WI38 (cell line): ENCODE measurements around the gene IFT52.

Source experiments
- H3K4me3 ChIP-seq: 2 replicates; pipeline ENCODE4 v1.5.1; 2011; ENCODE audit warnings: low read depth, mild to moderate bottlenecking, control low read depth, low read length
- TF ChIP-seq, protein P1 (sequence below): IDR thresholded peaks from 2 replicates; pipeline ENCODE4 v1.5.1; 2012; ENCODE audit warnings: low read depth, mild to moderate bottlenecking, control low read depth, low read length

IFT52 gene

DNA sequence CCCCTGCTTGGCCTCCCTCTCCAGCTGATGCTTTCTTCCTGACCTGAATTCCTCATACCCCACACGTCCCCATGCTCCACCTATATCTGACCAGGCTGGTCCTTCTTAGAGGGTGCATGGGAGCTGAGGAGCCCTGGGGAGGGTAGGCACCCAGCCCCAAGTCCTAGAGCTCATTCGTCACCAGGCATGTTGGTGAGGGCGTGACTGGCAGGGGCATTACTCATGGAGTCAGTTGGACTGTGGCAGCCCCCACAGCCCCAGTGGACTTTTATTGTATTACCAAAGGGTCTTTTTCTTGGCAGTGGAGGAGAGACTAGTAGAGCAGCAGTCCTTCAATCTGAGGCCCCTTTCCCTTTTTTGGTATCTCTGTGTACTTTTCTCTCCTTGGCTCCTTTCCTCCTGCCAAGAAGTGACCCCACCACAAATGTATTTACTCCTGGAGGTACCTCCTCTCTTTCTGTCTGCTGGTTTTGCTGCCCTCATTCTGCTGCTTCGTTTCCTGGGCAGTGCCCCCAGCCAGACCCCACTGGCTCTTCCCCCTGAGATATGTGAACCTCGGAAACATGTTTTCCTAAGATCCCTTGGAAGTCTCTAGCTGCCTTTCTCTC lies 42.4 kb upstream of the IFT52 start:
- TF ChIP-seq, protein P1, sequence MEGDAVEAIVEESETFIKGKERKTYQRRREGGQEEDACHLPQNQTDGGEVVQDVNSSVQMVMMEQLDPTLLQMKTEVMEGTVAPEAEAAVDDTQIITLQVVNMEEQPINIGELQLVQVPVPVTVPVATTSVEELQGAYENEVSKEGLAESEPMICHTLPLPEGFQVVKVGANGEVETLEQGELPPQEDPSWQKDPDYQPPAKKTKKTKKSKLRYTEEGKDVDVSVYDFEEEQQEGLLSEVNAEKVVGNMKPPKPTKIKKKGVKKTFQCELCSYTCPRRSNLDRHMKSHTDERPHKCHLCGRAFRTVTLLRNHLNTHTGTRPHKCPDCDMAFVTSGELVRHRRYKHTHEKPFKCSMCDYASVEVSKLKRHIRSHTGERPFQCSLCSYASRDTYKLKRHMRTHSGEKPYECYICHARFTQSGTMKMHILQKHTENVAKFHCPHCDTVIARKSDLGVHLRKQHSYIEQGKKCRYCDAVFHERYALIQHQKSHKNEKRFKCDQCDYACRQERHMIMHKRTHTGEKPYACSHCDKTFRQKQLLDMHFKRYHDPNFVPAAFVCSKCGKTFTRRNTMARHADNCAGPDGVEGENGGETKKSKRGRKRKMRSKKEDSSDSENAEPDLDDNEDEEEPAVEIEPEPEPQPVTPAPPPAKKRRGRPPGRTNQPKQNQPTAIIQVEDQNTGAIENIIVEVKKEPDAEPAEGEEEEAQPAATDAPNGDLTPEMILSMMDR, result no peak
- H3K4me3 ChIP-seq, result no peak overlapping the region

GRCh38 chr20:43549416-43550065 lies 41.2 kb upstream of the IFT52 start:
- no peak overlapping the region for H3K4me3 ChIP-seq
- TF ChIP-seq, protein P1, result no peak

GRCh38 chr20:43550456-43550855 lies 40.3 kb upstream of the IFT52 start:
- no peak overlapping the region for H3K4me3 ChIP-seq
- TF ChIP-seq, protein P1, result no peak

DNA sequence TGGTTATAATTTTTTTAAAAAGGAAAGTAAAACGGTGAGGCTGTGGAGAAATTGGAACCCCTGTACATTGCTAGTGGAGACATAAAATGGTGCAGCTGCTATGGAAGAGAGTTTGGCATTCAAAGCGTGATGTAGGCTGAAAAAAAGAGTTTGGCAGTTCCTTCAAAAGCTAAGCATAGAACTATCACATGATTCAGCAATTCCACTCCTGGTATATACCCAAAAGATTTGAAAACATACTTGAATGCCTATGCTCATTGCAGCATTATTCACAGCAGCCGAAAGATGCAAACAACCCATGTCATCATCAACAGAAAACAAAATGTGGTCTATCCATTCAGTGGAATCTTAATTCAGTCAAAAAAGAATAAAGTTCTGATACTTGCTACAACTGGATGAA lies 36.4 kb upstream of the IFT52 start:
- TF ChIP-seq, protein P1, result no peak
- H3K4me3 ChIP-seq, result no peak overlapping the region

DNA sequence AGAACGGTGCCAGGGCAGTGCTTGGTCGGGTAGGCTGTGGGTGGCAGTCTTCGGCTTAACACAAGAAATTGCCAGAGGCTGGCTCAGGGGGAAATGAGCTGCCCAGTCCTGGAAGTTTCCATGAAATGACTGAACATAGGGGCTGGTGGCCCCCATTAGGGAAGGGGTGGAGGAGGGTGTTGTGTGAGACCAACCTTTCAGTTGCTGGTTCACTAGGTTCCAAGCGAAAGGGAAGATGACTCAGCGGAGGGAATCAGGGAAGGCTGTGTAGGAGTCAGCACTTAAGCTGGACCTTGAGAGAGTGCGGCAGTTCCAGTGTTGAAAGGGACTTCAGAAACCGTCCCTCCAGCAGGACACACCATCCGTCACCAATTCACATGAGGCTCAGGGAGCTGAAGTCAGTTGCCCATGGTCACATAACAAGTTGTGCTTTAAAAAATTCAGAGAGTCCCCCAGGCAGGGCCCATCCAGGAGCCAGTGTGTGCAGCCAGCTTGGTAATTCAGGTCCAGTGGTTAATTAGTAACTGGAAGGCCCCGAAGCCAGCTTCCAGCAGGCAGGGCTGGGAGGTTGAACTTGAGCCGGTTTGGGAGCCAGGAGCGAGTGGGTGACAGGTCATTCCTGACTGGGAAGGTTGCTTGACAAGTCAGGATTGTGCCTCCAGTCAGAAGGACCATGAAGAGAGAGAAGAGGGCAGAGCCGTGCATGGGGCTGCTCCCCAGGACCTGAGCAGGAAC lies 32.2 kb upstream of the IFT52 start, which contains the start of gene SGK2:
Gene SGK2, plus strand, starts transcription at position 616 of the 735 bp plus-strand sequence. CDS start 7,469 bp downstream, outside the sequence.
- H3K4me3 ChIP-seq, result no peak within 1 kb of the TSS
- TF ChIP-seq, protein P1, result no peak

GRCh38 chr20:43559147-43559987 lies 31.4 kb upstream of the IFT52 start:
- TF ChIP-seq, protein P1, result no peak
- H3K4me3 ChIP-seq, result no peak overlapping the region
